Stimulated activated naive B cell treated with anti-CD40 and anti-IgM and Interleukin-4, amounts not matched to agents 10 μg/mL and 1 μg/mL and 100 μg/mL, for 72 hours (primary cell): Measurements from ENCODE around the gene WARS2.

Experiments
- ATAC-seq, 2 donors: fragments of 150-1000 bp; cut with Tn5 transposase; replicated peaks; 2 replicates each; pipeline ENCODE4 v1.10.0; 2021; ENCODE audit warnings: moderate library complexity in 1 of 2
- DNase-seq: peaks from one replicate; pipeline ENCODE4 v3.0.0; 2021
- H3K27ac Mint-ChIP-seq: one replicate; pipeline ENCODE4 v1.8.0; 2022; ENCODE audit warnings: mild to moderate bottlenecking, mixed read lengths
- H3K27me3 Mint-ChIP-seq, 2 donors: one replicate each; pipeline ENCODE4 v1.8.0; 2022; ENCODE audit warnings: mixed read lengths in 2 of 2
- H3K36me3 Mint-ChIP-seq, 2 donors: one replicate each; pipeline ENCODE4 v1.8.0; 2022; ENCODE audit warnings: mixed read lengths in 2 of 2, mild to moderate bottlenecking in 1 of 2
- H3K4me1 Mint-ChIP-seq, 2 donors: one replicate each; pipeline ENCODE4 v1.8.0; 2022; ENCODE audit warnings: mixed read lengths in 2 of 2, mild to moderate bottlenecking in 1 of 2
- H3K4me3 Mint-ChIP-seq, 2 donors: one replicate each; pipeline ENCODE4 v1.8.0; 2022; ENCODE audit warnings: mild to moderate bottlenecking in 2 of 2, mixed read lengths in 2 of 2, moderate library complexity in 1 of 2
- H3K9me3 Mint-ChIP-seq, 2 donors: one replicate each; pipeline ENCODE4 v1.8.0; 2022; ENCODE audit warnings: mixed read lengths in 2 of 2, mild to moderate bottlenecking in 1 of 2

Gene WARS2

GRCh38 chr1:119091618-119092017 is 48.8 kb downstream of the WARS2 start:
- DNase-seq (no peak), ATAC-seq (no peak)
- Mint-ChIP-seq H3K9me3 (no peaks in the 10 kb centered on the region), H3K36me3 (peaks cover 3 to 6% of the 10 kb centered on the region in 2 donors), H3K27ac (no peak overlapping the region), H3K4me1 (peaks cover 6 to 8% of the 10 kb centered on the region in 2 donors), H3K4me3 (no peak overlapping the region), H3K27me3 (no peaks in the 10 kb centered on the region)

- Mint-ChIP-seq H3K27me3 (no peaks in the 10 kb centered on the region), H3K36me3 (peaks cover 8 to 10% of the 10 kb centered on the region in 2 donors), H3K4me3 (no peak overlapping the region), H3K4me1 (peaks cover 7 to 8% of the 10 kb centered on the region in 2 donors), H3K27ac (no peak overlapping the region), H3K9me3 (peaks cover 0 to 2% of the 10 kb centered on the region in 2 donors)
- ATAC-seq (no peak), DNase-seq (no peak)
Observed at GRCh38 chr1:119090250-119090649, 50.2 kb downstream of the WARS2 start.

- peak; percentile 50 to 53 for ATAC-seq
- H3K4me1 Mint-ChIP-seq, result peaks cover 7 to 11% of the 10 kb centered on the region in 2 donors
- no peak overlapping the region for H3K27ac Mint-ChIP-seq
Observed at GRCh38 chr1:119086830-119087229, 53.6 kb downstream of the WARS2 start.

GRCh38 chr1:119084798-119085197 is 55.7 kb downstream of the WARS2 start:
- Mint-ChIP-seq H3K36me3 (peaks cover 7 to 25% of the 10 kb centered on the region in 2 donors), H3K27ac (no peak overlapping the region), H3K9me3 (peaks cover 2 to 5% of the 10 kb centered on the region in 2 donors), H3K4me3 (no peak overlapping the region), H3K27me3 (no peaks in the 10 kb centered on the region), H3K4me1 (peaks cover 7 to 11% of the 10 kb centered on the region in 2 donors)
- no peak for DNase-seq
- ATAC-seq, result no peak

More at GRCh38 chr1:119086830-119087229, 53.6 kb downstream of the WARS2 start:
- Mint-ChIP-seq H3K9me3 (peaks cover 0 to 5% of the 10 kb centered on the region in 2 donors), H3K36me3 (peaks cover 11 to 22% of the 10 kb centered on the region in 2 donors), H3K4me3 (no peak overlapping the region), H3K27me3 (no peaks in the 10 kb centered on the region)
- no peak for DNase-seq

- ATAC-seq, result no peak
- Mint-ChIP-seq H3K27ac (no peak overlapping the region), H3K36me3 (peaks cover 8 to 28% of the 10 kb centered on the region in 2 donors), H3K27me3 (no peaks in the 10 kb centered on the region), H3K4me1 (peaks cover 7 to 11% of the 10 kb centered on the region in 2 donors), H3K4me3 (no peak overlapping the region), H3K9me3 (peaks cover 5% of the 10 kb centered on the region in 2 donors)
- no peak for DNase-seq
Observed at GRCh38 chr1:119083980-119084379, 56.5 kb downstream of the WARS2 start.

GRCh38 chr1:119083479-119083878 is 57.0 kb downstream of the WARS2 start:
- H3K36me3 Mint-ChIP-seq, result peaks cover 10 to 30% of the 10 kb centered on the region in 2 donors
- H3K4me3 Mint-ChIP-seq, result no peak overlapping the region
- no peak for ATAC-seq
- DNase-seq, result no peak
- no peaks in the 10 kb centered on the region for H3K27me3 Mint-ChIP-seq
- peaks cover 7 to 11% of the 10 kb centered on the region in 2 donors for H3K4me1 Mint-ChIP-seq
- no peak overlapping the region for H3K27ac Mint-ChIP-seq
- peaks cover 5% of the 10 kb centered on the region in 2 donors for H3K9me3 Mint-ChIP-seq

GRCh38 chr1:119081700-119082099 is 58.8 kb downstream of the WARS2 start:
- peaks cover 10 to 30% of the 10 kb centered on the region in 2 donors for H3K36me3 Mint-ChIP-seq
- no peak overlapping the region for H3K4me3 Mint-ChIP-seq
- DNase-seq, result no peak
- peaks cover 5% of the 10 kb centered on the region in 2 donors for H3K9me3 Mint-ChIP-seq
- ATAC-seq, result no peak
- H3K4me1 Mint-ChIP-seq, result peaks cover 2 to 3% of the 10 kb centered on the region in 2 donors
- no peak overlapping the region for H3K27ac Mint-ChIP-seq
- H3K27me3 Mint-ChIP-seq, result no peaks in the 10 kb centered on the region

GRCh38 chr1:119081267-119081666 is 59.2 kb downstream of the WARS2 start:
- Mint-ChIP-seq H3K36me3 (peaks cover 10 to 32% of the 10 kb centered on the region in 2 donors), H3K27ac (no peak overlapping the region), H3K4me1 (peaks cover 0 to 2% of the 10 kb centered on the region in 2 donors), H3K4me3 (no peak overlapping the region), H3K27me3 (no peaks in the 10 kb centered on the region), H3K9me3 (peaks cover 5% of the 10 kb centered on the region in 2 donors)
- ATAC-seq (no peak), DNase-seq (no peak)

GRCh38 chr1:119080586-119080985 is 59.9 kb downstream of the WARS2 start:
- no peak for DNase-seq
- no peak overlapping the region for H3K27ac Mint-ChIP-seq
- no peak overlapping the region for H3K4me3 Mint-ChIP-seq
- no peaks in the 10 kb centered on the region for H3K27me3 Mint-ChIP-seq
- ATAC-seq, result no peak
- peaks cover 10 to 35% of the 10 kb centered on the region in 2 donors for H3K36me3 Mint-ChIP-seq
- peaks cover 0 to 2% of the 10 kb centered on the region in 2 donors for H3K4me1 Mint-ChIP-seq
- H3K9me3 Mint-ChIP-seq, result peaks cover 5% of the 10 kb centered on the region in 2 donors

GRCh38 chr1:119079881-119080280 is 60.6 kb downstream of the WARS2 start:
- peaks cover 5 to 28% of the 10 kb centered on the region in 2 donors for H3K36me3 Mint-ChIP-seq
- no peak overlapping the region for H3K27ac Mint-ChIP-seq
- H3K9me3 Mint-ChIP-seq, result peaks cover 0 to 5% of the 10 kb centered on the region in 2 donors
- ATAC-seq (no peak), DNase-seq (no peak)
- no peaks in the 10 kb centered on the region for H3K27me3 Mint-ChIP-seq
- no peaks in the 10 kb centered on the region for H3K4me1 Mint-ChIP-seq
- no peak overlapping the region for H3K4me3 Mint-ChIP-seq

GRCh38 chr1:119075614-119076013 is 64.8 kb downstream of the WARS2 start:
- Mint-ChIP-seq H3K27me3 (no peaks in the 10 kb centered on the region), H3K27ac (no peak overlapping the region), H3K4me1 (no peaks in the 10 kb centered on the region), H3K9me3 (peaks cover 7 to 12% of the 10 kb centered on the region in 2 donors), H3K4me3 (no peak overlapping the region), H3K36me3 (peaks cover 21 to 42% of the 10 kb centered on the region in 2 donors)
- no peak for DNase-seq
- no peak for ATAC-seq

- Mint-ChIP-seq H3K36me3 (peaks cover 19 to 38% of the 10 kb centered on the region in 2 donors), H3K4me3 (no peak overlapping the region), H3K9me3 (peaks cover 7% of the 10 kb centered on the region in 2 donors), H3K27me3 (no peaks in the 10 kb centered on the region), H3K27ac (no peak overlapping the region), H3K4me1 (no peaks in the 10 kb centered on the region)
- ATAC-seq, result no peak
- DNase-seq, result no peak
Observed at GRCh38 chr1:119071321-119071720, 69.1 kb downstream of the WARS2 start.

GRCh38 chr1:119069682-119070081 is 70.8 kb downstream of the WARS2 start:
- Mint-ChIP-seq H3K36me3 (peaks cover 18 to 37% of the 10 kb centered on the region in 2 donors), H3K27me3 (no peaks in the 10 kb centered on the region), H3K4me3 (no peak overlapping the region), H3K27ac (no peak overlapping the region), H3K9me3 (peaks cover 5 to 7% of the 10 kb centered on the region in 2 donors), H3K4me1 (no peaks in the 10 kb centered on the region)
- DNase-seq, result no peak
- ATAC-seq, result no peak

- no peak overlapping the region for H3K4me3 Mint-ChIP-seq
- no peaks in the 10 kb centered on the region for H3K4me1 Mint-ChIP-seq
- peaks cover 6 to 7% of the 10 kb centered on the region in 2 donors for H3K9me3 Mint-ChIP-seq
- no peaks in the 10 kb centered on the region for H3K27me3 Mint-ChIP-seq
- peaks cover 20 to 38% of the 10 kb centered on the region in 2 donors for H3K36me3 Mint-ChIP-seq
- ATAC-seq (no peak), DNase-seq (no peak)
- H3K27ac Mint-ChIP-seq, result no peak overlapping the region
Observed at GRCh38 chr1:119068427-119068826, 72.0 kb downstream of the WARS2 start.

GRCh38 chr1:119061700-119062099 is 78.8 kb downstream of the WARS2 start:
- H3K4me3 Mint-ChIP-seq, result no peak overlapping the region
- H3K4me1 Mint-ChIP-seq, result no peaks in the 10 kb centered on the region
- no peak overlapping the region for H3K27ac Mint-ChIP-seq
- H3K27me3 Mint-ChIP-seq, result no peaks in the 10 kb centered on the region
- no peak for ATAC-seq
- peaks cover 7 to 11% of the 10 kb centered on the region in 2 donors for H3K9me3 Mint-ChIP-seq
- H3K36me3 Mint-ChIP-seq, result peaks cover 26 to 45% of the 10 kb centered on the region in 2 donors
- no peak for DNase-seq
